Measurements from ENCODE around the gene NOL11.

Gene NOL11

DNA sequence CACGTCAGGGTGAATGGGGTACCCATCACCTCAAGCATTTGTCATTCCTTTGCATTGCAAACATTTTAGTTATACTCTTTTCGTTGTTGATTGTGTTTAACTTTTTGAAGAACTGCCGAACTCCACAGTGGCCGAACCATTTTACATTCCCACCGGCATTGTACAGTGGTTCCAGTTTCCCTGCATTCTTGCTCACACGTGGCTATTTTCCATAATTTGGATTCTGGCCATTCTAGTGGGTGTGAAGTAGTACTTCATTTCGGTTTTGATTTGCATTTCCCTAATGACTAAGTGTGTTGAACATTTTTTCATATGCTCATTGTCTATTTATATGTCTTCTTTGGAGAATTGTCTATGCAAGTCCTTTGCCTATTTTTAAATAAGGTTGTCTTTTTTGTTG, 13.0 kb downstream of the NOL11 start:
- Histone ChIP-seq H3K4me2 (ENCODE audit: low read length, poor library complexity, severe bottlenecking) (no peak overlapping the region), H4K91ac (ENCODE audit: low read length) (no peak overlapping the region), H2BK120ac (ENCODE audit: low read depth, low read length) (no peak overlapping the region), H4K8ac (ENCODE audit: low read length) (no peak overlapping the region), H3K27me3 (ENCODE audit: control insufficient read depth in 1 of 2, insufficient read depth in 1 of 2, low read length in 2 of 2) (no peaks in the 10 kb centered on the region), H2BK5ac (ENCODE audit: low read depth, low read length, poor library complexity, severe bottlenecking) (no peak overlapping the region), H3K14ac (ENCODE audit: low read length in 2 of 2) (no peak overlapping the region), H3K23ac (ENCODE audit: low read length in 2 of 2) (no peak overlapping the region), H3K4me1 (ENCODE audit: control insufficient read depth, insufficient read depth, low read depth, low read length) (no peaks in the 10 kb centered on the region), H3K4ac (ENCODE audit: low read depth in 1 of 2, low read length in 2 of 2) (no peak overlapping the region), H2BK15ac (ENCODE audit: low read depth, poor library complexity, severe bottlenecking) (no peak overlapping the region), H3K27ac (ENCODE audit: low read length, poor library complexity, severe bottlenecking) (no peak overlapping the region), H3K9ac (ENCODE audit: low read length) (no peak overlapping the region), H2AK5ac (ENCODE audit: low read length, severe bottlenecking) (no peak overlapping the region), H3K4me3 (ENCODE audit: insufficient read depth in 1 of 2, low read depth in 1 of 2, low read length in 2 of 2) (no peak overlapping the region), H3K79me1 (replicated peaks; ENCODE audit: low read length, poor library complexity, severe bottlenecking) (peaks cover 19% of the 10 kb centered on the region), H2BK12ac (ENCODE audit: low read length in 2 of 2) (no peak overlapping the region), H3K36me3 (ENCODE audit: control insufficient read depth in 1 of 2, insufficient read depth in 2 of 2, low read depth in 1 of 2, low read length in 2 of 2) (peaks cover 37 to 83% of the 10 kb centered on the region in 2 experiments), H3K9me3 (ENCODE audit: control insufficient read depth, low read length) (peaks cover 9% of the 10 kb centered on the region), H3K18ac (ENCODE audit: low read depth in 1 of 2, low read length in 2 of 2) (no peak overlapping the region), H2AFZ (ENCODE audit: low read depth, low read length) (no peak overlapping the region)
- no peak for DNase-seq
- WGBS: 85% methylated on average over 7 of the region's 7 CpGs

GRCh38 chr17:67733449-67733848, 15.7 kb downstream of the NOL11 start:
- Histone ChIP-seq H3K23ac (ENCODE audit: low read length in 2 of 2) (no peak overlapping the region), H3K4me3 (ENCODE audit: insufficient read depth in 1 of 2, low read depth in 1 of 2, low read length in 2 of 2) (no peak overlapping the region), H2BK12ac (ENCODE audit: low read length in 2 of 2) (no peak overlapping the region), H3K9ac (ENCODE audit: low read length) (no peak overlapping the region), H3K4me2 (ENCODE audit: low read length, poor library complexity, severe bottlenecking) (no peak overlapping the region), H2AFZ (ENCODE audit: low read depth, low read length) (no peak overlapping the region), H2BK15ac (ENCODE audit: low read depth, poor library complexity, severe bottlenecking) (no peak overlapping the region), H3K9me3 (ENCODE audit: control insufficient read depth, low read length) (peaks cover 9% of the 10 kb centered on the region), H2BK5ac (ENCODE audit: low read depth, low read length, poor library complexity, severe bottlenecking) (no peak overlapping the region), H3K14ac (ENCODE audit: low read length in 2 of 2) (no peak overlapping the region), H4K8ac (ENCODE audit: low read length) (no peak overlapping the region), H3K4ac (ENCODE audit: low read depth in 1 of 2, low read length in 2 of 2) (no peak overlapping the region), H3K27me3 (ENCODE audit: control insufficient read depth in 1 of 2, insufficient read depth in 1 of 2, low read length in 2 of 2) (no peaks in the 10 kb centered on the region), H3K36me3 (ENCODE audit: control insufficient read depth in 1 of 2, insufficient read depth in 2 of 2, low read depth in 1 of 2, low read length in 2 of 2) (peaks cover 28 to 91% of the 10 kb centered on the region in 2 experiments), H2AK5ac (ENCODE audit: low read length, severe bottlenecking) (no peak overlapping the region), H3K27ac (ENCODE audit: low read length, poor library complexity, severe bottlenecking) (no peak overlapping the region), H2BK120ac (ENCODE audit: low read depth, low read length) (no peak overlapping the region), H4K91ac (ENCODE audit: low read length) (no peak overlapping the region), H3K18ac (ENCODE audit: low read depth in 1 of 2, low read length in 2 of 2) (no peak overlapping the region), H3K79me1 (replicated peaks; ENCODE audit: low read length, poor library complexity, severe bottlenecking) (peaks cover 13% of the 10 kb centered on the region), H3K4me1 (ENCODE audit: control insufficient read depth, insufficient read depth, low read depth, low read length) (no peaks in the 10 kb centered on the region)
- no peak for DNase-seq
- WGBS: 57% methylated on average over 2 of the region's 2 CpGs

- Histone ChIP-seq H2BK15ac (ENCODE audit: low read depth, poor library complexity, severe bottlenecking) (no peak overlapping the region), H3K79me1 (replicated peaks; ENCODE audit: low read length, poor library complexity, severe bottlenecking) (peaks cover 12% of the 10 kb centered on the region), H3K14ac (ENCODE audit: low read length in 2 of 2) (no peak overlapping the region), H3K23ac (ENCODE audit: low read length in 2 of 2) (no peak overlapping the region), H3K4me1 (ENCODE audit: control insufficient read depth, insufficient read depth, low read depth, low read length) (no peaks in the 10 kb centered on the region), H2BK120ac (ENCODE audit: low read depth, low read length) (no peak overlapping the region), H2BK12ac (ENCODE audit: low read length in 2 of 2) (no peak overlapping the region), H3K27ac (ENCODE audit: low read length, poor library complexity, severe bottlenecking) (no peak overlapping the region), H3K4ac (ENCODE audit: low read depth in 1 of 2, low read length in 2 of 2) (no peak overlapping the region), H3K4me3 (ENCODE audit: insufficient read depth in 1 of 2, low read depth in 1 of 2, low read length in 2 of 2) (no peak overlapping the region), H3K27me3 (ENCODE audit: control insufficient read depth in 1 of 2, insufficient read depth in 1 of 2, low read length in 2 of 2) (no peaks in the 10 kb centered on the region), H2BK5ac (ENCODE audit: low read depth, low read length, poor library complexity, severe bottlenecking) (no peak overlapping the region), H2AK5ac (ENCODE audit: low read length, severe bottlenecking) (no peak overlapping the region), H3K9ac (ENCODE audit: low read length) (no peak overlapping the region), H3K4me2 (ENCODE audit: low read length, poor library complexity, severe bottlenecking) (no peak overlapping the region), H4K8ac (ENCODE audit: low read length) (no peak overlapping the region), H2AFZ (ENCODE audit: low read depth, low read length) (no peak overlapping the region), H3K36me3 (ENCODE audit: control insufficient read depth in 1 of 2, insufficient read depth in 2 of 2, low read depth in 1 of 2, low read length in 2 of 2) (peaks cover 29 to 92% of the 10 kb centered on the region in 2 experiments), H3K9me3 (ENCODE audit: control insufficient read depth, low read length) (no peaks in the 10 kb centered on the region), H4K91ac (ENCODE audit: low read length) (no peak overlapping the region), H3K18ac (ENCODE audit: low read depth in 1 of 2, low read length in 2 of 2) (no peak overlapping the region)
- DNase-seq: no peak
- WGBS: 98% methylated on average over 6 of the region's 8 CpGs
Observed at GRCh38 chr17:67737145-67737544, 19.4 kb downstream of the NOL11 start.

- 100% methylated on average over 1 of the region's 2 CpGs for WGBS
- Histone ChIP-seq H3K27ac (ENCODE audit: low read length, poor library complexity, severe bottlenecking) (no peak overlapping the region), H3K4me1 (ENCODE audit: control insufficient read depth, insufficient read depth, low read depth, low read length) (no peaks in the 10 kb centered on the region)
Observed at GRCh38 chr17:67742025-67742424, 24.3 kb downstream of the NOL11 start.

More at GRCh38 chr17:67742025-67742424, 24.3 kb downstream of the NOL11 start:
- Histone ChIP-seq H3K4ac (ENCODE audit: low read depth in 1 of 2, low read length in 2 of 2) (no peak overlapping the region), H2BK5ac (ENCODE audit: low read depth, low read length, poor library complexity, severe bottlenecking) (no peak overlapping the region), H3K36me3 (ENCODE audit: control insufficient read depth in 1 of 2, insufficient read depth in 2 of 2, low read depth in 1 of 2, low read length in 2 of 2) (peaks cover 37 to 91% of the 10 kb centered on the region in 2 experiments), H2BK120ac (ENCODE audit: low read depth, low read length) (no peak overlapping the region), H2BK12ac (ENCODE audit: low read length in 2 of 2) (no peak overlapping the region), H3K9me3 (ENCODE audit: control insufficient read depth, low read length) (no peaks in the 10 kb centered on the region), H3K14ac (ENCODE audit: low read length in 2 of 2) (no peak overlapping the region), H4K91ac (ENCODE audit: low read length) (no peak overlapping the region), H3K4me3 (ENCODE audit: insufficient read depth in 1 of 2, low read depth in 1 of 2, low read length in 2 of 2) (no peak overlapping the region), H3K18ac (ENCODE audit: low read depth in 1 of 2, low read length in 2 of 2) (no peak overlapping the region), H3K9ac (ENCODE audit: low read length) (no peak overlapping the region), H3K4me2 (ENCODE audit: low read length, poor library complexity, severe bottlenecking) (no peak overlapping the region), H2BK15ac (ENCODE audit: low read depth, poor library complexity, severe bottlenecking) (no peak overlapping the region), H4K8ac (ENCODE audit: low read length) (no peak overlapping the region), H2AFZ (ENCODE audit: low read depth, low read length) (no peak overlapping the region), H2AK5ac (ENCODE audit: low read length, severe bottlenecking) (no peak overlapping the region), H3K79me1 (replicated peaks; ENCODE audit: low read length, poor library complexity, severe bottlenecking) (peaks cover 12% of the 10 kb centered on the region), H3K27me3 (ENCODE audit: control insufficient read depth in 1 of 2, insufficient read depth in 1 of 2, low read length in 2 of 2) (no peaks in the 10 kb centered on the region), H3K23ac (ENCODE audit: low read length in 2 of 2) (no peak overlapping the region)
- no peak for DNase-seq
